Myocyte (in vitro differentiated cells): ENCODE data around the gene PMM2. TPM values are rescaled to one million over a fixed set of nuclear protein-coding genes. Genes with fewer than 3 reads are reported as not detected.
"Not testable (repeated sequence)": the region's sequence is repeated elsewhere in the genome, so short reads cannot be mapped to it uniquely, and the experiment has no call there.

Experiments
- DNase-seq: peaks from one replicate; pipeline ENCODE4 v3.0.0-alpha.2; 2012; ENCODE audit warnings: low read depth
- total RNA-seq: library from RNA; depleted of rRNA; stranded (reverse); fragments of >200 nt; gene quantifications from 2 replicates; pipeline ENCODE4 v1.2.3, GENCODE V29; 2014

Gene PMM2
- total RNA-seq, 1 donor from 2014 or later = 30.8 TPM

DNA sequence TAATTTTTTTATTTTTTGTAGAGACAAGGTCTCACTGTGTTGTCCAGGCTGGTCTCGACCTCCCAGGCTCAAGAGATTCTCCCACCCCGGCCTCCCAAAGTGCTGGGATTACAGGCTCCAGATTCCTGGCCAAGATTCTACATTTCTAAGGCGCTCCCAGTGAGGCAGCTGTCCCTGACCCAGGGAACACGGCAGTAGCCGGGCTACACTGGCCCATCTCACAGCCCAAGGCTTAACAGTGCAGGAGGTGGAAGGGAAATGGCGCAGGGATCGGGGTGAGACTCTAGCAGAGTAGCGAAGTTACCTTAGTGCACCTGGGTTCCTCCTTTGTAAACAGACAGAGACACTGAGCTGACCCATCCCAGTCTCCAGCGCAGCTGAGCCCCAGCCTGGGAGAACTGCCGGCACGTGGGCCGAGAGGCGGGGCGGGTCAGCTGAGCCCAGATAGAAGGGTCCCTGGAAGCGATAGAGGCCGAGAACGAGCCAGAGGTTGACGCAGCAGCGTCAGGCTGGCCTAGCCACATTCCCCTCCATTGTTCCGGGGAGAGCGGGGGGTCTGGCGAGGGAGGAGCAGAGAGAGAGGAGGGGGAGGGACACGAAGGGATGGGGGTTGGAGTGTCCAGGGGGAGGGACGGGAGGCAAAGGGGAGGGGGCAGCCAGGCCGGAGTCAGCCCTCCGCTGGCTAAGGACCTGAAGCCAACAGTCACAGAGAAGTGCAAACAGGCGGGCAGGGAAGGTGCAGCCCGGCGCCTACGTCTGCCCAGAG is 68.7 kb downstream of the PMM2 start:
- no peak for DNase-seq

DNA sequence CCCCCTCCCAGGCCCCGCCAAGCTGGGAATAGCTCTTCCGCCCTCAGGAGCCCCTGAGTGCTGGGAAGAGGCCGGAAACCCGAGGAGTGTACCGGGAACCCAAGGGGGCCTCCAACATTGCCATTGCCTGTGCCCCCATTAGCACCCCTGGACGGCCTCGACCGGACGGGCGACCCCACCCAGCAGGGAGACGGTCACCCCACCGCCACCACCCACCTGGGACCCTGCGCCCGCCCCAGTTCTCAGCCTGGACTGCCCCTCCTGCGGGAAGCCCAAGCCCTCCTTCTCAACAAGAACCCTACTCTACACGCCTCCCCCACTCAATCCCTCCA is 69.2 kb downstream of the PMM2 start:
- DNase-seq = no peak

DNA sequence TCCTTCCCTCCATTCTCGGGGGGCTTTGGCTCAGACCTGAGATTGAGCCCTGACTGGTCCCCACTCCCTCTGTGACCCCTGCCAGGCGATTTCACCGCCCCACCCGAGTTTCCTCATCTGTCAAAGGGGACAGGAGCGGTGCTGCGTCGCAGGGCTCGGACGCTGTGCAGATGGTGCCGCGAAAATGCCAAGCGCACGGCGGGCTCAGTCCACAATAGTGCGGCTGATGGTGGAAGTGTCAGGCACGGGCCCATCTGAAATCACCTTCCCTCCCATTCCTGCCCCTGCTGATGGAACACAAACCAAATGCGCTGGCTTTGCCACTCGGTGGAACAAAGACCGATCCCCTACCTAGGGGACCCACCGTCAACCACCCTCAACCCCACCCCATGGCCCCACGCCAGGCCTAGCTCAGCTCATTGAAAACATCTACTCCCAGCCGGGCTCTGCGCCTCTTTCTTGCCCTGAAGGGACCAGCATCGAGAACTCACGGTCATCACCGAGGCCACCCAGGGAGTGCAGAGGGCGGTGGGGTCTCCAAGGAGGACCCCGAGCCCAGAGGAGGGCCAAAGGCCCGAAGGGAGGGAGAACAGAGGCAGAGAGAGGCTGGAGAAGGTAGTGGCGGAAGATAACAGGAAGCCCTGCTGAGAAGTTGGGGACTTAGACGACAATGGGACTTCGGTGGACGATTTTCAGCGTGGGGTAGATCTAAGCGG is 69.7 kb downstream of the PMM2 start:
- DNase-seq = no peak

DNA sequence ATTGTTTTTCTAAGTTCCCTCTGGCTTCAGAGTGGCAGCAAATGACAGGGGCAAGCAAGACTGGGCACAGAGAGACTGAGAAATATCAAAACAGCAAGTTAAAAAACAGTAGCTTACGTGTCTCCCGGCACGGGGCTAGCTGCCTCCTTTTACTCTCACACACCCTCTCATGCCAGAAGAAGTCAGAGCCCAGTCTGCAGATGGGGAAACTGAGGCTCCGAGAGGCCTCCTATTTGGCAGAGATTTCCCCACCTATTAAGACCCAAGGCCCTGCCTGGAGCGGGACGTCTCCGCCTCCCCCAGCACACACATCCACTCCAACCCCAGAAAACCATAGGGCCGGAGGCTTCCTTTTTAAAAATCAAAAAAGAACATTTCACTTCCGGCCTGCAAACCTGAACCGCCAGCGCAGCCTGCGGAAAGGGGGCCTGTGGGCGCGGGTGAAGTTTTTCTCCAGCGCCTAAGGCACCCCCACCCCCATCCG is 70.3 kb downstream of the PMM2 start:
- no peak for DNase-seq

DNA sequence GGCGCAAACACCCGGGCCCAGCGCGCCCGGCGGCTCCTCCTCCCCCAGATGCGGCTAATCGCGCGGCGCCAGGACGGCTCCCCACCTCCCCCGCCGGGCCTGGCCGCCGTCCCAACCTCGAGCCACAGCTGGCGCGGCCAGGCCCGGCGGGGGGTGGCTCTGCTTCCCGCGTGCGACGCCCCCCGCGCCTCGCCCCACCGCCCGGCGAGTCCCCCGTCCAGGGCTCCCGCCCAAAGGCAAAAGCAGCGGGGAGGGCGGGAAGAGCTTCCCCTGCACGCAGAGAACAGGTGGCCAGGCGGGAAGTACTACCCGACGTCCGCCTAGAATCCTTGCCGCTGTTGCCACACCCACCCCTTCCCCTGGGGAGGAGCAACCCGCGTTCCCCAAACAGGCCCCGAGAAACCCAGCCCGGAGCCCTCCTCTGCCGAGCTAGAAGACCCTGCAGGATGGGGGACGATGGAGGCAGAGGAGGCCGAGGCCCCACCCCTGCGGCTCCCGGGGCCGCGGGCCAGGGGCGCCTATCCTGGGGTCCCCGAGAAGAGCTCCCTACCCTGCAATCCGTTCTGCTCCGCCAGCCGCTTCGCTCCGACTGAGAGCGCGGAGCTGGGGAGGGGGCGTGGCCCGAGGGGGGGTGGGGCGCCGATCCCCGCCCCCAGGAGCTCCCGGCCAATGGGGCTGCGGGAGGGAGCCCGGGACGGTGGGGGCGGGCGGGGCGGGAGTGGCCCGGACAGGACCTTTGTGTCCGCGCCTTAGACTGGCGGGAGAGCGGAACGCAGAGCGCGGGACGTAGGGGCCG is 71.0 kb downstream of the PMM2 start, which contains the start of gene CARHSP1:
Gene CARHSP1 (minus strand): TSS at position 591 of the 796 bp plus-strand sequence. CDS start 9,678 bp downstream, outside the sequence.
- peak; percentile 92 for DNase-seq

DNA sequence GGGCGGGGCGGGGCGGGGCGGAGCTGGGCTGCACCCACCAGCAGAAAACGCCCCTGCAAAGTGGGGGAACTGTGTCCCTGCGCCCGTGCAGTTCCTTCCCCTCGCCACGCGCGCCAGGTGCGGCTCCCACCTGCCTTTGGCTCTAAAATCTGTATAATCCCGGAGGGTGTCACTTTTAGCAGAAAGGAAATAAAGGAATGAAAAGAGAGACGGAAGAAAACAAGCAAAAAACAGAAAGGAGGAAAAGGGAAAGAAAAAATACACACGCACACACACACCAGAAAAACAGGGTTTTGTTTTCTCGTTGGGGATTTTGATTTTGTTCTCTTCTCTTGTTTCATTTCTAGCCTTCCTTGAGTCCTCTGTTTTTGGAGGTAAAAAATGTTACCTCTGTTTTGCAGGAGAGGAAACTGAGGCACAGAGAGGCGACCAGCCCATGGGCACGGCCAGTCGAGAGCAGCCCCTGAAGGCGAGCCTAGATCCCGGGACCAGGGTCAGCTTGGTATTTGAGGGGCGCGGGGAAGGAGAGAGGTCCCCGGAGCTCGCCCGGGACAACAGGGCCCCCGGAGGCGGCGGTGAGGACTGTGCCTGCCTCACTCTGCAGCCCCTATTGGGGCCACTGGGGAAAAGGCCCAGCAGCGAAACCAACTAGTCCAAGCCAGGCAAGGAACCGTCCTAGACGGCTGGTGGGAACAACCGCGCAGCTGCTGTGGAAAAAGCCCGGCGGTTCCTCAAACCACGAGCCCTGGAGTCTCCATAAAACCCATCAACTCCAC is 71.8 kb downstream of the PMM2 start:
- no peak for DNase-seq

DNA sequence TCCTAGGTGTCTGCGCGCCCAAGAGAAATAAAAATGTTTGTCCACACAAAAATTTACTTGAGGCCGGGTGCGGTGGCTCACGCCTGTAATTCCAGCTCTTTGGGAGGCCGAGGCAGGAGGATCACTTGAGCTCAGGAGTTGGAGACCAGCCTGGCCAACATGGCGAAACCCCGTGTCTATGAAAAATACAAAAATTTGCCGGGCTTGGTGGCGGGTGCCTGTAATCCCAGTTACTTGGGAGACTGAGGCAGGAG is 72.3 kb downstream of the PMM2 start:
- DNase-seq = not testable (repeated sequence)

DNA sequence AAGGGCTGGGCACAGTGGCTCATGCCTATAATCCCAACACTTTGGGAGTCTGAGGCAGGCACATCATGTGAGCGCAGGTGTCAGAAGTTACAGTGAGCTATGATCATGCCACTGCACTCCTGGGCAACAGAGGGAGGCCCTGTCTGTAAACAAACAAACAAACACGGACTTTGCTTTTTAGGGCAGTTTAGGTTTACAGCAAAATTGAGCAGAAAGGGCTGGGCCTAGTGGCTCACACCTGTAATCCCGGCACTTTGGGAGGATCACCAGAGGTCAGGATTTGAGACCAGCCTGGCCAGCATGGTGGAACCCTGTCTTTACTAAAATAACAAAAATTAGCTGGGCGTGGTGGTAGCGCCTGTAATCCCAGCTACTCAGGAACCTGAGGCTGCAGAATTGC is 74.4 kb downstream of the PMM2 start:
- DNase-seq = no peak

DNA sequence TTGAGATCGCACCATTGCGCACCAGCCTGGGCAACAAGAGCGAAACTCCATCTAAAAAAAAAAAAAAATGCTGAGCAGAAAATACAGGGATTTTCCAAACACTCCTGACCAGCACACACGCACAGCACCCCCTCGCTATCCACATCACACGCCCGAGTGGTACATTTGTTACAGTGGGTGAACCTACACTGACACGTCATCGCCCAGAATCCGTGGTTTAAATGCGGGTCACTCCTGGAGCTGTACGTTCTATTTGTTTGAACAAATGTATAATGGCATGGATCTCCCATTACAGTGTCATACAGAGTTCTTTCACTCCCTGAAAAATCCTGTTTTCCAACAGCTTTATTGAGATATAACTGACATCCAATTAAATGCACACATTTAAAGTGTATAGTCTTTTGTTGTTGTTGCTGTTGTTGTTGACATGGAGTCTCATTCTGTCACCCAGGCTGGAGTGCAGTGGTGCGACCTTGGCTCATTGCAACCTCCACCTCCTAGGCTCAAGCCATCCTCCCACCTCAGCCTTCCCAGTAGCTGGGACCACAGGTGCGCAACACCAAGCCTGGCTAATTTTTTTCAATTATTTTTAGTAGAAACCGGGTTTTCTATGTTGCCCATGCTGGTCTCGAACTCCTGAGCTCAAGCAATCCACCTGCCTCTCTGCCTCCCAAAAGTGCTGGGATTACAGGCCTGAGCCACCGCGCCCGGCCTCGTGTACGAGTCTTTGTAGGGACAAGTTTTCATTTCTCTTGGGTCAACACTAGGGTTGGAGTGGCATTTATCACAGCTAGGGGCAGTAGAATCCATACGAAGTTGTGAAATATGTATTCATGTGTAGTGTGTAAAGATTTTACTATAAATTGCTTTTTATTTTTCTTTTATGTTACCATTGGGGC is 75.6 kb downstream of the PMM2 start:
- no peak for DNase-seq

DNA sequence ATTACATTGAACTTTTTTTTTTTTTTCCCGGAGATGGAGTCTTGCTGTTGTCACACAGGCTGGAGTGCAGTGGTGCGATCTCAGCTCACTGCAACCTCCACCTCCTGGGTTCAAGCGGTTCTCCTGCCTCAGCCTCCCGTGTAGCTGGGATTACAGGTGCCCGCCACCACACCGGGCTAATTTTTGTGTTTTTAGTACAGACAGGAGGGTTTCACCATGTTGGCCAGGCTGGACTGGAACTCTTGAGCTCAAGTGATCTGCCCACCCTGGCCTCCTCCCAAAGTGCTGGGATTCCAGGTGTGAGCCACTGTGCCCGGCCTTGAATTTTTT is 76.2 kb downstream of the PMM2 start:
- DNase-seq = not testable (repeated sequence)

DNA sequence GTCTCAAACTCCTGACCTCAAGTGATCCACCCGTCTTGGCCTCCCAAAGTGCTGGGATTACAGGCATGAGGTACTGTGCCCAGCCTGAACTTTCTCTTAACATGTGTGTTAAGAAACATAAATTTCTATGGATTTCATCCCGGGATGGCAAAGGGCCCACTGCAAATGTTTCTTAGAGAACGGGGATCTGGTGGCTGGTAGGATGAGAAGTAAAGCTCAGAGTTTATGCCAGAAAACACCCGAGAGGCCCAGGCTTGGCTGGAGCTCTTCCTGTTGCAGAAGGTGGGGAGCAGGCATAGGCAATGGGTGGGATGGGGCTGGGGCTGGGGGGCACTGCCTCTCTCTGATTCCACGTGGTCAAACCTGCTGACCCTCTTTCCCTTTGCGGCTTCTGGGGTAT is 76.7 kb downstream of the PMM2 start:
- DNase-seq = no peak

DNA sequence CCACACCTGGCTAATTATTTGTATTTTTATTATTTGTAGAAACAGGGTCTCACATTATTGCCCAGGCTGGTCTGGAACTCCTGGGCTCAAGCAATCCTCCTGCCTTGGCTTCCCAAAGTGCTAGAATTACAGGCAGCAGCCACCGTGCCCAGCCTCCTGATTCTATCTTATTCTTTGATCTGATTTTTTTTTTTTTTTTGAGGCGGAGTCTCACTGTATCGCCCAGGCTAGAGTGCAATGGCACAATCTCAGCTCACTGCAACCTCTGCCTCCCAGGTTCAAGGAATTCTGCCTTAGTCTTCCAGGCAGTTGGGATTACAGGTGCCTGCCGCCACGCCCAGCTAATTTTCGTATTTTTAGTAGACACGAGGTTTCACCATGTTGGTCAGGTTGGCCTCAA is 77.7 kb downstream of the PMM2 start:
- not testable (repeated sequence) for DNase-seq

DNA sequence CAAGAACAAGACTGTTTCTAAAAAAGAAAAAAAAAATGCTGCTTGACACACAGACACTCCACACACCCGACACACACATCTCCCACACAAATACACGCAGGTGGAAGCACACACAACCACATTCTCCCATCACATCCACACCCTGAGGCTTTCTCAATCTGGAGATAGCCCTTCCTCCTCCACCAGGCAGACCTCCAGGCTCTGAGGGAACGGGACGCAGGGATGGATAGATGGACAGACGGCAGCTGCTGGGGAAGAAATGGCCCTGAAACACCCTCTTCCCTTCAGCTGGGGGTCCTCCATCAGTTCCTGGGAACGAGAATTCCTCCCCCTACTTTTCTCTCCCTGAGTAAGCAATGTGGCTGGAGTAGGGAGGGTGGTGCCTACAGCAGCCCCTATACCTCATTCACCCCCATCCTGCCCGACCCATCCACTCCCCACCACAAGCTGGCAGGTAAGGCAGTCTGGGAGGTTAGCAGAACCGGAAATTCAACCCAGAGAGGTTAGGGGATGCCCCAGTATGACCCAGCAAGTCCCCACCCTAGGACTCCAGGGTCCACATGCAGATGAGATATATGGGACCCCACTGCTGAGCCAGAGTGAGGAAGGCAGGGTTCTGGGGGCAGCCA is 80.4 kb downstream of the PMM2 start:
- no peak for DNase-seq

DNA sequence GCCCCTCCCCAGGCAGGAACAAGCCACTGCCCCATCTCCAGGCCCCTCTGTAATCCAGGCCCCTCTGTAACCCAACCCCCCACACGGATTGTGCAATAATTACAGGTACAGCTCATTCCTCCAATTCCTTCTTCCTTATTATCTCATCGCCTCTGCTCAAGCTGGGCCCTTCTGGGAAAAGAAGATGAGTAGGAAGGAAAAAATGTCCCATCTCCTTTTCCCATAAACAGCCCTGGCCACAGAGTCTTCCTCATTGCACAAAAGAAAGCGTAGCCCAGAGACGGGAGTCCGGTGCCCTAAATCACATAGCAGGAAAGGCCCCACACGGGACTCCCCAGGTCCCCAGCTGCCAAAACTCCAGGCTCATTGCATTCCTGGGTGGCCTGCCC is 80.9 kb downstream of the PMM2 start:
- no peak for DNase-seq

DNA sequence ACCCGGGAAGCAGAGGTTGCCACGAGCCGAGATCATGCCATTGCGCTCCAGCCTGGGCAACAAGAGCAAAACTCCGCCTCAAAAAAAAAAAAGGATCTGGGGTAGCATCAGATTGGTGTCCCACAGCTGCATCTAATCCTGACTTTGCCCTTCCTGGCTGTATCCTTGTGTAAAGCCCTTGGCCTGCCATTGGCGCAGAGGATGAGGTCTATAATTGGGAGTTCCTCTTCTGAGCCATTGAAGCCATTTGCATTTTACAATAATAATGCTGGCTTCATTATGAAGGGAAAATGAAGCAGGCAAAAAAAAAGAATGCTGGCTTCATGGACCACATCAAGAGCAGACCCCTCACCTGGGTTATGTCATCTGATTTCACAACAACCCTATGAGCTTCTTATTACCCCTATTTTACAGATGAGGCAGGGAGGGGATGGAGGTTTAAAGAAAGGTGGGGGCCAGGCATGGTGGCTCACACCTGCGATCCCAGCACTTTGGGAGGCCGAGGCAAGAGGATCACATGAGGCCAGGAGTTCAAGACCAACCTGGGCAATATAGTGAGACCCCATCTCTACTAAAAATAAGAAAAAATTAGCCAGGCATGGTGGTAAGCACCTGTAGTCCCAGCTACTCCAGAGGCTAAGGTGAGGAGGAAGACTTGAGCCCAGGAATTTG is 83.3 kb downstream of the PMM2 start:
- DNase-seq = no peak

DNA sequence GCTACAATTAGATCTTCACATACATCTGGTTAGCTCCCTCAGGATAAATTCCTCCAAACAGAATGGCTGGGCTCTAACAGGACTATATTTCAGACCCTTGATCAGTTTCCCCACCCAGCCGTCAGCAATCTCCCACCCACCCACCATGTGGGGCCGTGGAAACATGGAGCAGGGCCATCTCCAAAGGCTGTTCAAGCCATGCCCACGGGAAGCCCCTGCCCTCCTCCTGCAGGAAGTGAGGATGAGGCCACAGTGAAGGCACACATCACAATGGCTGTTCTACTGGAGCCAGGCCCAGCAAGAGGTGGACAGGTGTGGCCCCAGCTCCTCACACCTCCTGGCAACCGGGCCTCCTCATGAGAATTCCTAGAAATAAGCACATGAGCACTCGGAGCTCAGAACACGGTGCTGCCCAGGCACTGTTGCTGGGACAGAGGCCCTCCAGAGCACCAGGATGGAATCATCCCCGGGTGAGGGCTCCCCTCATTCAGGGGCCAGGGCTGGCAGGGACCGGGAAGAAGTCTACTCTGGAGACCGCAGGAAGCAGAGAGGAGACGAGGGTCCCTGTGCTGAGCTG is 84.5 kb downstream of the PMM2 start, which contains the start of gene LITAFD:
Gene LITAFD (plus strand): TSS at position 311 of the 577 bp plus-strand sequence. CDS start 2,005 bp downstream, outside the sequence.
- DNase-seq = no peak

DNA sequence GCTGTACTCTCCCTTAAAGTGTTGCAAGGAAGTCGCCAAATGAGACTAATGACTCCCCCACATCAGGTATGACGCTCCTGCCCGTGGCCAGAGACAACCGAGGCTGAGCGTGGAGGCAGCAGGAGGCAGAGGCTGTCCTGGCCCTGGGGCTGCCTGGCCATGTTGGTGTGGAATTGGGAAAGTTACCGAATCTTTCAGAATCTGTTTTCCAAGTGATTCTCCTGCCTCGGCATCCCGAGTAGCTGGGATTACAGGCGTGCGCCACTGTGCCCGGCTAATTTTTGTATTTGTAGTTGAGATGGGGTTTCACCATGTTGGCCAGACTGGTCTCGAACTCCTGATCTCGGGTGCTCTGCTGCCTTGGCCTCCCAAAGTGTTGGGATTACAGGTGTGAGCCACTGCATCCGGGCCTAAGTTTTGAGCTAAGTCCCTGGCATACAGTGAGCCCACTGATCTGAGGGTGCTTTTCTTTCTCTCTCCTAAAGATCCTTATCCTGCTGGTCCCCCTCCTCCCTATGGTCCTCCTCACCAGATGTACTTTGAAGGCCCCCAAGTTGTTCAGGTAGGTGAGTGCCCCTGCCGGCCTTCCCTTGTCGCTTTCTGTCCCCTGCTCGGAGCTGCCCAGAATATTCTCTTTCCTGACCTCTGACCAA is 85.2 kb downstream of the PMM2 start:
- no peak for DNase-seq
